H1 (cell line): Measurements from ENCODE around the gene STK32C.

Source experiments
- CHD2 ChIP-seq: IDR thresholded peaks from 2 replicates; pipeline ENCODE4 v1.6.1; 2012; ENCODE audit warnings: low read length, improper control_type of control experiment
- CTCF ChIP-seq, 3 experiments: IDR thresholded peaks; 1 replicate in 2 of 3; 2 replicates in 1 of 3; pipeline versions ENCODE4 v1.5.1 to v1.6.1; 2011; ENCODE audit warnings: low read length in 3 of 3, mild to moderate bottlenecking in 3 of 3, inconsistent platforms in 2 of 3, low read depth in 1 of 3, moderate library complexity in 1 of 3; ENCODE audit not compliant: insufficient read depth in 1 of 3; ENCODE audit errors: control extremely low read depth in 1 of 3
- JUND ChIP-seq: IDR thresholded peaks from 2 replicates; pipeline ENCODE4 v1.6.1; 2011; ENCODE audit warnings: mild to moderate bottlenecking, improper control_type of control experiment, low read length
- RNF2 ChIP-seq: fragments of 200-900, 300-1000 bp; sonication (generic); IDR thresholded peaks from 2 replicates; pipeline ENCODE4 v1.7.1; 2016; ENCODE audit warnings: borderline replicate concordance, low read depth, mild to moderate bottlenecking, antibody characterized with exemption, low read length; ENCODE audit not compliant: poor library complexity, severe bottlenecking; ENCODE audit errors: missing control alignments
- TF ChIP-seq, protein P1 (sequence below): IDR thresholded peaks from 2 replicates; pipeline ENCODE4 v1.6.1; 2011; ENCODE audit warnings: low read length, improper control_type of control experiment
- TF ChIP-seq, protein P2 (sequence below): IDR thresholded peaks from 2 replicates; pipeline ENCODE4 v1.6.1; 2012; ENCODE audit warnings: inconsistent platforms

DNA sequence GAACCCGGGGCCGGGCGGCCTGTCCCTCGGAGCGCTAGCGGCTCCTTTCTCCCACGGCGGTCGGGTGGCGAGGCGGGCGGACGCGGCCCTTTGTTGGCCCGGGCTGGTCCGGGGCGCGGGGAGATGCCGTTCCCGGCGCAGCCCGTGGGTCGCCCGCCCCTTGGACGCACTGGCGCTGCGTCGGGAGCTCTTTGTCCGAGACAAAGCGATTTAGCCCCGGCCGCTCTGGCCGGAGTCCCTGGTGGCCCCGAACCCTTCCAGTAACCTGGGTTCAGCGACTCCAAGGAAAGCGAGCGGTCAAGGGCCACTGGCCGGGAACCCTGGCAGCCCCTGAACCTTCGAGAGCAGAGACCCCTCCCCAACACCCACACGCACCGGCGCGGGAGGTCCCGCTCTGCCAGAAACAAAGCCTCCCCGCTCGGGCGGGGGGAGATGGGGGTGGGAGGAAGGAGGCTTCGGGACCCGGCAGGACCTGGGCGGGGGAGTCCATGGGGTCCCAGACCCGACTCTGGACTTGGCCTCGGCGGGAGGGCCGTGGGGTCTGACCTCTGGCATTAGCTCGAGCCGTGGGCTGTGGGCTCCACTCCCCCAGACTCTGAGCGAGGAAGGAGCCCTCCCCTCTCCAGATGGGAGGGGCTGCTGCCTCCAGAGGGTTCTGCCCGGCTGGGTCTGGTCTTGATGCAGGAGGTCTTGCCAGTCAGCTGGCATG is 120.2 kb downstream of the STK32C start:
- no peak for TF ChIP-seq CTCF (IDR thresholded peaks at IDR 0.05; ENCODE audit: control extremely low read depth in 1 of 3, insufficient read depth in 1 of 3, low read depth in 1 of 3, low read length in 3 of 3)
- no peak for TF ChIP-seq JUND
- TF ChIP-seq CHD2, result no peak
- TF ChIP-seq, protein P1, sequence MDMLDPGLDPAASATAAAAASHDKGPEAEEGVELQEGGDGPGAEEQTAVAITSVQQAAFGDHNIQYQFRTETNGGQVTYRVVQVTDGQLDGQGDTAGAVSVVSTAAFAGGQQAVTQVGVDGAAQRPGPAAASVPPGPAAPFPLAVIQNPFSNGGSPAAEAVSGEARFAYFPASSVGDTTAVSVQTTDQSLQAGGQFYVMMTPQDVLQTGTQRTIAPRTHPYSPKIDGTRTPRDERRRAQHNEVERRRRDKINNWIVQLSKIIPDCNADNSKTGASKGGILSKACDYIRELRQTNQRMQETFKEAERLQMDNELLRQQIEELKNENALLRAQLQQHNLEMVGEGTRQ, result no peak
- TF ChIP-seq, protein P2, sequence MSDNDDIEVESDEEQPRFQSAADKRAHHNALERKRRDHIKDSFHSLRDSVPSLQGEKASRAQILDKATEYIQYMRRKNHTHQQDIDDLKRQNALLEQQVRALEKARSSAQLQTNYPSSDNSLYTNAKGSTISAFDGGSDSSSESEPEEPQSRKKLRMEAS, result no peak
- TF ChIP-seq RNF2, result no peak
